Upper lobe of right lung (tissue), 1 donor: ENCODE data around the gene CAMTA1. TPM values are rescaled to one million over a fixed set of nuclear protein-coding genes. Genes with fewer than 3 reads are reported as not detected.

Experiments
- ATAC-seq: fragments of 200-7000 bp; cut with Tn5 transposase; one replicate; pipeline ENCODE4 v1.9.1; 2020; ENCODE audit warnings: mild to moderate bottlenecking, moderate library complexity
- DNase-seq: peaks from one replicate; pipeline ENCODE4 v3.0.0-alpha.2; 2020
- H3K27ac ChIP-seq: fragments of 200-600 bp; one replicate; pipeline ENCODE4 v1.8.0; 2022
- H3K27me3 ChIP-seq: fragments of 200-600 bp; one replicate; pipeline ENCODE4 v1.8.0; 2022; ENCODE audit warnings: mild to moderate bottlenecking
- H3K36me3 ChIP-seq: fragments of 200-600 bp; one replicate; pipeline ENCODE4 v1.8.0; 2022
- H3K4me1 ChIP-seq: fragments of 200-600 bp; one replicate; pipeline ENCODE4 v1.8.0; 2022
- H3K4me3 ChIP-seq: fragments of 200-600 bp; one replicate; pipeline ENCODE4 v1.8.0; 2022; ENCODE audit warnings: mild to moderate bottlenecking
- H3K9me3 ChIP-seq: fragments of 200-600 bp; one replicate; pipeline ENCODE4 v1.8.0; 2022
- intact Hi-C: fragments of 100-400 bp; cut with DNase I; formaldehyde crosslinking; loops from one replicate; pipeline ENCODE4 v1.11.0; 2022
- total RNA-seq: library from RNA; stranded (reverse); fragmentation: NEBNext Ultra II Directional; extraction: Animal tissue kit (Norgen Biotek cat#: 25700); gene quantifications from one replicate; pipeline ENCODE4 v1.2.1, GENCODE V29; 2021
- TF ChIP-seq, protein P1 (sequence below): fragments of 200-600 bp; IDR thresholded peaks from one replicate; pipeline ENCODE4 v1.8.0; 2022; ENCODE audit warnings: antibody characterized with exemption
- donor health status: DM: no; HTN: yes; CAD: no; lungs with severe emphysema.

The CAMTA1 gene
- total RNA-seq, 1 donor from 2014 or later = 63.4 TPM

DNA sequence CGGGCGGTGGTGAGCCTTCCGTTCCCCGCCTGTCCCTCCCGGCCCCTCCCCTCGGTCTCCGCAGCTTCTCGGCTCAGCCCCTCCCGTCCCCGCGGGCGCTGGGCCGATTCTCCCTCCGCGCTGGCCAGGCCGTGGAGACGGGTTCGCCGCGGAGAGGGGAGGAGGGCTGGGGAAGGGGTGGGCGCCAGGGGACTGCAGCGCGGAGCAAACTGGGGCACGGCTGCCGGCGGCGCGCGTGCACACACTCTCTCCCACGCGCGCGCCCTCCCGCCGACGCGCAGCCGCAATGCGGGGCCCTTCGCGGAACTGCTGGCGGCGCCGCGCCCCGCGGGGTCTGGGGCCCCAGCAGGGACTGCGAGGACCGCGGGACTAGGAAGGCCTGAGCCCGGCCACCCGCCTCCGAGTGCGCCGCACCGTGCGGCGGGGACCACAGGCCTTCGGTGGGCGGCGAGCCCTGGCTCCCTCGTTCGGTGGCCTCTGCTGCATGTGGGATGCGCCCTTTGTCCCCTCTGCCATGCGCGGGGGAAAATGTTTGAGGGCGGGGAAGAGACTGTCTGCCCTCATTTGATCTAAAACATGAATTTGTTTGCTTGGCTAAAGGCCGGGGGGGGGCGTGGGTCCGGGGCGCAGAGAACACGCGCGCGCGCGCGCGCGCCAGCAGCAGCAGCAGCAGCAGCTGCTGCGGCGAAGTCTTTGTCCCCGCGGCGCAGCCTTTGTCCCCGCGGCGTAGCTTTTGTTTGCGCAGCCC is 895.1 kb downstream of the CAMTA1 start:
- ATAC-seq (peak; percentile 80), DNase-seq (peak; percentile 76)
- Histone ChIP-seq H3K4me1 (peaks cover 5% of the 10 kb centered on the region), H3K27ac (peak overlapping the region; percentile 68), H3K27me3 (no peaks in the 10 kb centered on the region), H3K36me3 (no peaks in the 10 kb centered on the region), H3K4me3 (peak overlapping the region; percentile 85), H3K9me3 (no peaks in the 10 kb centered on the region)
- intact Hi-C loops = no loop called here
- TF ChIP-seq, protein P1, sequence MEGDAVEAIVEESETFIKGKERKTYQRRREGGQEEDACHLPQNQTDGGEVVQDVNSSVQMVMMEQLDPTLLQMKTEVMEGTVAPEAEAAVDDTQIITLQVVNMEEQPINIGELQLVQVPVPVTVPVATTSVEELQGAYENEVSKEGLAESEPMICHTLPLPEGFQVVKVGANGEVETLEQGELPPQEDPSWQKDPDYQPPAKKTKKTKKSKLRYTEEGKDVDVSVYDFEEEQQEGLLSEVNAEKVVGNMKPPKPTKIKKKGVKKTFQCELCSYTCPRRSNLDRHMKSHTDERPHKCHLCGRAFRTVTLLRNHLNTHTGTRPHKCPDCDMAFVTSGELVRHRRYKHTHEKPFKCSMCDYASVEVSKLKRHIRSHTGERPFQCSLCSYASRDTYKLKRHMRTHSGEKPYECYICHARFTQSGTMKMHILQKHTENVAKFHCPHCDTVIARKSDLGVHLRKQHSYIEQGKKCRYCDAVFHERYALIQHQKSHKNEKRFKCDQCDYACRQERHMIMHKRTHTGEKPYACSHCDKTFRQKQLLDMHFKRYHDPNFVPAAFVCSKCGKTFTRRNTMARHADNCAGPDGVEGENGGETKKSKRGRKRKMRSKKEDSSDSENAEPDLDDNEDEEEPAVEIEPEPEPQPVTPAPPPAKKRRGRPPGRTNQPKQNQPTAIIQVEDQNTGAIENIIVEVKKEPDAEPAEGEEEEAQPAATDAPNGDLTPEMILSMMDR = no peak

DNA sequence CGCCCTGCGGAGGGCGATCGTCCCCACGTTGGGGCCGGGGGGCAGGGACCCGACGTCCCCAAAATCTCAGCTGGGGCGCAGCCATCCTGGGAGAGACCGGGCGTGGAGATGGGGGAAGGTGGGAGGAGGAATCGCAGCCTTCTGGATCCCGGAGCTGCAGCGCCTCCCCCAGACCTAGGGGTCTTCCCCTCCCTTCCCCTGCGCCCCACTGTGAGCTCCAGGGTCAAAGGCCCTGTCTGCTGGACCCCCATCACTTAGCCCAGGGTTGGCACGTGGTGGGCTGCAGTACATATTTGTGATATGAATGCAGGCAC is 895.7 kb downstream of the CAMTA1 start:
- ATAC-seq = no peak
- no peak overlapping the region for H3K27ac ChIP-seq
- TF ChIP-seq, protein P1 = no peak

DNA sequence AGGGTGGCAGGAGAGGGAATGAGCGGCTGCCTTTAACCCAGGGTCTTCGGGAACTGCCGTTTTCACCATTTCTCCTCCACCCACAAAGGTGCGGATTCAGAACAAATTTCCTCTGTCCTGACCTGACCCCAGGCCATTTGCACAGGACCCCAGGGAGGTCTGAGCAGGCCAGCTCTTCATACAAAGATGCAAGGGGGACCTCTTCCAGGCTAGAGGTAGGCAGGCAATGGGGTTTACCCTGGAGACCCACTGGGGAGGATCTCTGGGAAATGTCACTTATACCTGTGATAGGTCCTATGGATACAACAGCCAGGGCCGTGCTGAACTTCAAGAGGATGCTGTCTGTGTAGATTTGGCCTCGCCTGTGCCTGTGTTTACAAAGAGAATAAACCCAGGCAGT is 896.1 kb downstream of the CAMTA1 start:
- Histone ChIP-seq H3K36me3 (no peaks in the 10 kb centered on the region), H3K4me1 (peaks cover 5% of the 10 kb centered on the region), H3K27ac (no peak overlapping the region), H3K9me3 (no peaks in the 10 kb centered on the region), H3K4me3 (no peak overlapping the region), H3K27me3 (no peaks in the 10 kb centered on the region)
- intact Hi-C loops = no loop called here
- ATAC-seq = no peak
- TF ChIP-seq, protein P1 = no peak
- DNase-seq = no peak

More for the DNA sequence above, 895.7 kb downstream of the CAMTA1 start:
- H3K4me3 ChIP-seq = peak overlapping the region; percentile 85
- no peaks in the 10 kb centered on the region for H3K36me3 ChIP-seq
- H3K4me1 ChIP-seq = peaks cover 5% of the 10 kb centered on the region
- DNase-seq = no peak
- H3K9me3 ChIP-seq = no peaks in the 10 kb centered on the region
- intact Hi-C loops = no loop called here
- no peaks in the 10 kb centered on the region for H3K27me3 ChIP-seq

DNA sequence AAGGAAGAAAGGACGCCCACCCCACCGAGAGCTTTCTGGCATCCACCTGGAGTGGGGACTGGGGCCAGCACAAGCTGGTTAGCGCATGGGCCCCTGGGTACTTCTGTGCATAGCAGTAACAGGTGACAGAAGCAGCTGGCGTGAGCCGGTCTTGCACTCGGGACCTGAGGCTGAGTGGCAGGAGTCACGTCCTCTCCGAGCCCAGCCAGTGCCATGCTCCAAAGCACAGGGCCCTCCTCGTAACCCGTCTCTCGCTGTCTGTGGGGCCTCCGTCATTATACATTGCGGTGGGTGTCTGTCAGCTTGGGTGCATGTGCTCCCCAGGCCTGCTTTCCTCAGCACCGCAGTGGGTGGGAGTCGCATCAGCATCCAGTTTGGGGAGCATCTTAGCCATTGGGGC is 898.3 kb downstream of the CAMTA1 start:
- no peak for DNase-seq
- no peaks in the 10 kb centered on the region for H3K36me3 ChIP-seq
- intact Hi-C loops = no loop called here
- no peaks in the 10 kb centered on the region for H3K9me3 ChIP-seq
- TF ChIP-seq, protein P1 = no peak
- H3K27ac ChIP-seq = no peak overlapping the region
- ATAC-seq = no peak
- H3K4me1 ChIP-seq = peaks cover 5% of the 10 kb centered on the region
- no peak overlapping the region for H3K4me3 ChIP-seq
- H3K27me3 ChIP-seq = no peaks in the 10 kb centered on the region

DNA sequence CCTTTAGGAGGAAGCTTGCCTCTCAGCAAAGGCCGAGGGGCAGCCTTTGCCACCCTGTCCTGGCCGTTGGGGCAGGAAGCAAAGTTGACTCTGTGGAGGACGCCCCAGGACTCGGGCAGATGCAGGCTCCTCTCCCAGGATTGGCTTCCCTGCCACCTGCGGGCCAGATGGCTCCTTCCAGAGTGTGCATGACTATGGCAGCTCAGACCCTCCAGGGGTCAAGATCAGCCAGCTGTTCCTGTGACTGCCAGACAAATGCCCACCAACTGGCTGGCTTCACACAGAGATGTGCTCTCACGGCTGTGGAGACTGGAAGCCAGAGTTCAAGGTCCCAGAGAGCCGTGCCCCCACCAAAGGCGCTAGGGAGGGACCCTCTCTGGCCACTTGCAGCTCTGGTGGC is 898.9 kb downstream of the CAMTA1 start:
- Histone ChIP-seq H3K9me3 (no peaks in the 10 kb centered on the region), H3K27me3 (no peaks in the 10 kb centered on the region), H3K36me3 (no peaks in the 10 kb centered on the region), H3K4me1 (peaks cover 5% of the 10 kb centered on the region), H3K27ac (no peak overlapping the region), H3K4me3 (no peak overlapping the region)
- no peak for DNase-seq
- intact Hi-C loops = no loop called here
- no peak for ATAC-seq
- TF ChIP-seq, protein P1 = no peak
